GM12878 (cell line): ENCODE data around the gene POLR2B.

Experiments used
- TARDBP ChIP-seq: IDR thresholded peaks from 2 replicates; pipeline ENCODE4 v1.6.1; 2016; ENCODE audit warnings: borderline replicate concordance
- TF ChIP-seq, protein P1 (sequence below), 3 experiments: IDR thresholded peaks in 2 of 3; conservative IDR thresholded peaks in 1 of 3; 2 replicates each; pipeline ENCODE4 v1.5.1; 2011; ENCODE audit warnings: low read depth in 3 of 3, low read length in 3 of 3, mild to moderate bottlenecking in 3 of 3, control low read depth in 2 of 3, moderate library complexity in 2 of 3, inconsistent platforms in 1 of 3, mixed read lengths in 1 of 3; ENCODE audit not compliant: control insufficient read depth in 2 of 3, insufficient read depth in 1 of 3; ENCODE audit errors: extremely low read depth in 1 of 3
- TF ChIP-seq, protein P2 (sequence below): IDR thresholded peaks from 2 replicates; pipeline ENCODE4 v1.6.1; 2012; ENCODE audit warnings: low read depth, low read length, improper control_type of control experiment

- TF ChIP-seq, protein P1, sequence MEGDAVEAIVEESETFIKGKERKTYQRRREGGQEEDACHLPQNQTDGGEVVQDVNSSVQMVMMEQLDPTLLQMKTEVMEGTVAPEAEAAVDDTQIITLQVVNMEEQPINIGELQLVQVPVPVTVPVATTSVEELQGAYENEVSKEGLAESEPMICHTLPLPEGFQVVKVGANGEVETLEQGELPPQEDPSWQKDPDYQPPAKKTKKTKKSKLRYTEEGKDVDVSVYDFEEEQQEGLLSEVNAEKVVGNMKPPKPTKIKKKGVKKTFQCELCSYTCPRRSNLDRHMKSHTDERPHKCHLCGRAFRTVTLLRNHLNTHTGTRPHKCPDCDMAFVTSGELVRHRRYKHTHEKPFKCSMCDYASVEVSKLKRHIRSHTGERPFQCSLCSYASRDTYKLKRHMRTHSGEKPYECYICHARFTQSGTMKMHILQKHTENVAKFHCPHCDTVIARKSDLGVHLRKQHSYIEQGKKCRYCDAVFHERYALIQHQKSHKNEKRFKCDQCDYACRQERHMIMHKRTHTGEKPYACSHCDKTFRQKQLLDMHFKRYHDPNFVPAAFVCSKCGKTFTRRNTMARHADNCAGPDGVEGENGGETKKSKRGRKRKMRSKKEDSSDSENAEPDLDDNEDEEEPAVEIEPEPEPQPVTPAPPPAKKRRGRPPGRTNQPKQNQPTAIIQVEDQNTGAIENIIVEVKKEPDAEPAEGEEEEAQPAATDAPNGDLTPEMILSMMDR (IDR thresholded peaks at IDR 0.05 in 2 of 3, conservative IDR thresholded peaks at IDR 0.05 in 1 of 3; ENCODE audit: control insufficient read depth in 2 of 3, extremely low read depth in 1 of 3, insufficient read depth in 1 of 3, low read depth in 3 of 3, low read length in 3 of 3), result no peak
- TF ChIP-seq, protein P2, sequence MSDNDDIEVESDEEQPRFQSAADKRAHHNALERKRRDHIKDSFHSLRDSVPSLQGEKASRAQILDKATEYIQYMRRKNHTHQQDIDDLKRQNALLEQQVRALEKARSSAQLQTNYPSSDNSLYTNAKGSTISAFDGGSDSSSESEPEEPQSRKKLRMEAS, result no peak
- TF ChIP-seq TARDBP, result no peak
Observed at GRCh38 chr4:56990109-56990905, 11.6 kb downstream of the POLR2B start.
